Loucy (cell line): Measurements from ENCODE around the gene ARSG.

Experiments
- CTCF ChIP-seq: fragments of 200-600 bp; sonication (generic); conservative IDR thresholded peaks from 2 replicates; pipeline ENCODE4 v1.5.1; 2014; ENCODE audit warnings: mild to moderate bottlenecking, antibody characterized with exemption, low read length
- EZH2phosphoT487 ChIP-seq: fragments of 200-600 bp; IDR thresholded peaks from 2 replicates; pipeline ENCODE4 v1.6.1; 2018; ENCODE audit warnings: antibody characterized with exemption, mild to moderate bottlenecking, moderate library complexity, borderline replicate concordance

GRCh38 chr17:68387435-68388218, 96.3 kb downstream of the ARSG start:
- TF ChIP-seq CTCF: no peak
- no peak for TF ChIP-seq EZH2phosphoT487
